Esophagus muscularis mucosa (tissue), 4 donors: ENCODE results near the gene ZFP90. TPM values are rescaled to one million over a fixed set of nuclear protein-coding genes. Genes with fewer than 3 reads are reported as not detected.

Experiments used
- DNase-seq: peaks from one replicate; pipeline ENCODE4 v3.0.0-alpha.2; 2017; ENCODE audit errors: extremely low spot score
- H3K27ac ChIP-seq, 4 donors: fragments of 200-600 bp; sonication (generic); replicated peaks in 1 of 4; 1 replicate in 3 of 4; 2 replicates in 1 of 4; pipeline ENCODE4 v1.5.1; 2016 to 2019; ENCODE audit warnings: mild to moderate bottlenecking in 1 of 4
- H3K27me3 ChIP-seq, 4 donors: fragments of 200-600 bp; sonication (generic); one replicate each; pipeline versions ENCODE4 v1.5.1 to v1.6.0; 2016 to 2019
- H3K36me3 ChIP-seq, 4 donors: fragments of 200-600 bp; sonication (generic); one replicate each; pipeline ENCODE4 v1.5.1; 2016 to 2019
- H3K4me1 ChIP-seq, 4 donors: fragments of 200-600 bp; sonication (generic); one replicate each; pipeline ENCODE4 v1.5.1; 2016 to 2019
- H3K4me3 ChIP-seq, 4 donors: fragments of 200-600 bp; sonication (generic); 1 replicate in 2 of 4; 2 replicates in 2 of 4; pipeline ENCODE4 v1.5.1; 2016 to 2019; ENCODE audit warnings: mild to moderate bottlenecking in 4 of 4, moderate library complexity in 1 of 4
- H3K9me3 ChIP-seq, 4 donors: fragments of 200-600 bp; sonication (generic); 1 replicate in 3 of 4; 2 replicates in 1 of 4; pipeline ENCODE4 v1.5.1; 2016 to 2019
- EP300 ChIP-seq: sonication (generic); formaldehyde crosslinking; IDR thresholded peaks from one replicate; pipeline ENCODE4 v1.6.1; 2017; ENCODE audit warnings: antibody characterized with exemption
- POLR2A ChIP-seq: fragments of 450-650 bp; IDR thresholded peaks from one replicate; pipeline ENCODE4 v1.6.1; 2017; ENCODE audit warnings: antibody characterized with exemption, moderate library complexity, mild to moderate bottlenecking, low read depth
- POLR2AphosphoS5 ChIP-seq, 2 donors: sonication (generic); formaldehyde crosslinking; IDR thresholded peaks; one replicate each; pipeline ENCODE4 v1.6.1; 2017; ENCODE audit warnings: antibody characterized with exemption in 2 of 2
- WGBS: methylation state at CpG from one replicate; pipeline ENCODE4 v1.1.5; 2018; 5-methylcytosine and 5-hydroxymethylcytosine counted together
- intact Hi-C: fragments of 100-400 bp; cut with DNase I; formaldehyde crosslinking; loops from one replicate; pipeline ENCODE4 v1.15.1; 2023
- total RNA-seq, 4 donors: library from RNA; depleted of rRNA; stranded (reverse); fragments of >200 nt; gene quantifications; one replicate each; pipeline versions ENCODE4 v1.1.0 to v1.2.1, GENCODE V29; 2016
- TF ChIP-seq, protein P1 (sequence below), 3 experiments: fragments of 200-600 bp in 2 of 3; fragments of 450-650 bp in 1 of 3; sonication (generic) in 2 of 3; IDR thresholded peaks; one replicate each; pipeline ENCODE4 v1.5.1; 2017 to 2019; ENCODE audit warnings: antibody characterized with exemption in 3 of 3, mild to moderate bottlenecking in 2 of 3, moderate library complexity in 1 of 3

ZFP90 gene
- total RNA-seq, 4 donors from 2014 or later = 27.8 to 31.0 (median 29.5) TPM

DNA sequence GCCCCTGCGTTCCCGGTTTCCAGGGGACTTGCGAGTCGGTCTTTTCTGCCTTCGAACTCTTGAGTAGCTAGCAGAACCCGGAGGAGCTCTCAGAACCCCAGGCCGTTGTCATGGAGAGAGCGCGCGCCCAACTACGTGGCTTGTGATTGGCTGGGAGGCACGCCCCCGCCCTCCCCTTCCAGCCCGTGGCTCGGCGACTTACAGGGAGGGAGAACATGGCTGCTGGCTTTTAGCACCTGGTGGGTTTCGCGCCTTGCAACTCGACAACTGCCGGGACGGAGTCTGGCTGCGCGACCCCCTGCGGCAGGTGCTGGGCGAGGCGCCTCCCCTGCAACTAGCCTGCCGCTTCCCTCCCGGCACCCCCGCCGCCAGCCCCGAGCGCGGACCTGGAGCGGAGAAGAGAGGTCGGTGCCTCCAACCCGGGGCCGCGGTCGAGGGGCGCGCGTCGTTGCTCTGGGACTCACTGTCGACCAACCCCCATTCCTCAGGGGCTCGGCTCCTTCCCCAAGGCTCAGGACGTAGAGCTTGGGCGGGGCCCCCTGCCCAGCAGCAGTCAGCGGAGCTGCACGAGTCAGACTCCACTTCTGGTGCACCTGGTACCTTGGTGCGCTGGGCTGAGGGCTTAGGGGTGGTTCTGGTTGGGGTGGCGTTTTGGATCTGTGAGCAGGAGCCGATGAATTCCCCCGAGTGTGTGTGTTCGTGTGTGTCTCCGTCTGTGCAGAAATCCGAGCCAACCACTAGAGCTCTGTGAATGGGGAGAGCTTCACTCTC lies 9.0 kb upstream of the ZFP90 start:
- peak overlapping the region in 1 of 4 donors; percentile 31 for H3K27ac ChIP-seq
- whole genome bisulfite sequencing = under 1% methylated on average over 32 of the region's 56 CpGs
- DNase-seq = peak; percentile 98

DNA sequence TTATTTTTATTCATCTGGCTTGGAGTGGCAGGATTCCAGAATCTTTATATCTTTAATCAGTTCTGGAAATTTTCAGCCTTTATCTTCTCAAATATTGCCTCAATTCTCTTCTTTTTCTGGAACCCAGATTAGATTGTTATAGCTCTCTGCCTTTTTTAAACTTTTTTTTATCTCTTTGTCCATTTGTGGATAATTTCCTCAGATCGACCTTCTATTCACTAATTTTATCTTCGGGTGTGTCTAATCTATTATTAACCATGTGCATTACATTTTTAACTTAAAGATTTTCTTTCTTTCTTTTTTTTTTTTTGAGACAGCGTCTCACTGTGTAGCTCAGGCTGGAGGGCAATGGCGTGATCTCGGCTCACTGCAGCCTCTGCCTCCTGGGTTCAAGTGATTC lies 5.2 kb upstream of the ZFP90 start:
- H3K27ac ChIP-seq = no peak overlapping the region
- H3K27me3 ChIP-seq = no peaks in the 10 kb centered on the region
- H3K36me3 ChIP-seq = no peaks in the 10 kb centered on the region
- H3K4me1 ChIP-seq = peaks cover 13 to 22% (median 18%) of the 10 kb centered on the region in 4 donors
- no peaks in the 10 kb centered on the region for H3K9me3 ChIP-seq
- TF ChIP-seq EP300 (no peak), POLR2AphosphoS5 (IDR thresholded peaks at IDR 0.05) (no peak), POLR2A (no peak)
- TF ChIP-seq, protein P1, sequence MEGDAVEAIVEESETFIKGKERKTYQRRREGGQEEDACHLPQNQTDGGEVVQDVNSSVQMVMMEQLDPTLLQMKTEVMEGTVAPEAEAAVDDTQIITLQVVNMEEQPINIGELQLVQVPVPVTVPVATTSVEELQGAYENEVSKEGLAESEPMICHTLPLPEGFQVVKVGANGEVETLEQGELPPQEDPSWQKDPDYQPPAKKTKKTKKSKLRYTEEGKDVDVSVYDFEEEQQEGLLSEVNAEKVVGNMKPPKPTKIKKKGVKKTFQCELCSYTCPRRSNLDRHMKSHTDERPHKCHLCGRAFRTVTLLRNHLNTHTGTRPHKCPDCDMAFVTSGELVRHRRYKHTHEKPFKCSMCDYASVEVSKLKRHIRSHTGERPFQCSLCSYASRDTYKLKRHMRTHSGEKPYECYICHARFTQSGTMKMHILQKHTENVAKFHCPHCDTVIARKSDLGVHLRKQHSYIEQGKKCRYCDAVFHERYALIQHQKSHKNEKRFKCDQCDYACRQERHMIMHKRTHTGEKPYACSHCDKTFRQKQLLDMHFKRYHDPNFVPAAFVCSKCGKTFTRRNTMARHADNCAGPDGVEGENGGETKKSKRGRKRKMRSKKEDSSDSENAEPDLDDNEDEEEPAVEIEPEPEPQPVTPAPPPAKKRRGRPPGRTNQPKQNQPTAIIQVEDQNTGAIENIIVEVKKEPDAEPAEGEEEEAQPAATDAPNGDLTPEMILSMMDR (IDR thresholded peaks at IDR 0.05) = no peak
- WGBS = 97% methylated on average over 5 of the region's 5 CpGs
- intact Hi-C loops = loop anchor here (10.0 kb wide), 1 partner anchor 311 kb away; the partner anchor contains the start of gene TANGO6
- no peak for DNase-seq
- no peak overlapping the region for H3K4me3 ChIP-seq

More for the DNA sequence above, 9.0 kb upstream of the ZFP90 start:
- no peaks in the 10 kb centered on the region for H3K36me3 ChIP-seq
- H3K9me3 ChIP-seq = no peaks in the 10 kb centered on the region
- H3K27me3 ChIP-seq = peaks cover 0 to 5% (median 0%) of the 10 kb centered on the region in 4 donors
- H3K4me3 ChIP-seq = peak overlapping the region; percentile 66 to 80 (median 72)
- intact Hi-C loops = loop anchor here (2.0 to 10.0 kb wide), 3 partner anchors 272 to 595 kb away; partner anchors contain the start of gene TANGO6
- peaks cover 12 to 26% (median 21%) of the 10 kb centered on the region in 4 donors for H3K4me1 ChIP-seq
- TF ChIP-seq POLR2A = no peak
- TF ChIP-seq, protein P1 (IDR thresholded peaks at IDR 0.05) = no peak
- TF ChIP-seq POLR2AphosphoS5 (IDR thresholded peaks at IDR 0.05) = peak in 1 of 2 donors; percentile 41
- TF ChIP-seq EP300 = no peak

DNA sequence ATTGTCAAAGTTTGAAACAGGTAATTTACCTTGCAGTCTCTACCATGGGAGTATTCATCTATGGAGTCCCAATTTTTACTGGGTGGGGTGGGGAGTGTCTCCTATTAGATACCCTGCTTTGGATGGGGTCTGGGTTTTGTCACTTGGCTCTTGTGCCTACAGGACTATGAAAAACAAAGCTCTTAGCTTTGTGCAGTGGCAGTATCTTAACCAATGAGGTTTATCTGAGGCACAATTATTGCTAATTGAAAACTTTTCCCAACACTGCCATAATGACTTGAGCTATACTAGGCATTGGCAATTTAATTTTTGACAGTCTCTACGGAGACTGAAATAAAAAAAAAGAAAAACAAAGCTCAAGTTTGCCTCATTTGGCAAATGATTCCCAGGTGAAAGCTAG lies 3.8 kb upstream of the ZFP90 start:
- 79% methylated on average over 1 of the region's 1 CpG for WGBS
- H3K4me3 ChIP-seq = no peak overlapping the region
- H3K9me3 ChIP-seq = no peaks in the 10 kb centered on the region
- no peaks in the 10 kb centered on the region for H3K36me3 ChIP-seq
- H3K4me1 ChIP-seq = peaks cover 12 to 16% (median 12%) of the 10 kb centered on the region in 4 donors
- TF ChIP-seq EP300 (no peak), POLR2AphosphoS5 (IDR thresholded peaks at IDR 0.05) (no peak), POLR2A (no peak)
- TF ChIP-seq, protein P1 (IDR thresholded peaks at IDR 0.05) = no peak
- no peaks in the 10 kb centered on the region for H3K27me3 ChIP-seq
- no peak for DNase-seq
- H3K27ac ChIP-seq = no peak overlapping the region
- intact Hi-C loops = loop anchor here (10.0 kb wide), 1 partner anchor 309 kb away; the partner anchor contains the start of gene TANGO6

DNA sequence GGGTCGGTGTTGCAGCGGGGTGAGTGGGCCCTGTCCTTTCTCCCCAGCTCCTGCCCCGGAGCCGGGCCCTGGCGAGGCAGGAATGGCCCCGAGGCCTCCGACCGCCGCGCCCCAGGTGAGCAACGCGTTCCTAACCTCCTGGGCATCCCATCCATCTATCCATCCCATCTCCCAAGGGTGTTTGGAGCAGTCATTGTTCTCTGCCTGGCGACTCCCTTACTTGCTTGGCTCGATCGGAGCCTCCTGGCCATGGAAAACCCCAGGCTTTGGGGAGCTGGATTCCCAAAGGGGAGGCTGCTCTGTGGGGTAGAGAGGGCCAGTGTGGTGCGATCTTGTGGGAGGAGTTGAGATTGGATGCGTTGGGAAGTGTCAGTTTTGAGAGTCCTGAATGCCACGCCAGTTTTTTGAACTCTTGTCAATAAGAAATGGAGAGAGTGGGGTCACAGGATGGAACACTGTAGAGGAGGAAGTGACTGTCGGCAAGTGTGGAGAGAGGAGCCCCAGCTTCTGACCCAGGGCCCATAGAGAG lies 684 bp downstream of the ZFP90 start:
- TF ChIP-seq EP300 (no peak), POLR2AphosphoS5 (IDR thresholded peaks at IDR 0.05) (no peak), POLR2A (no peak)
- TF ChIP-seq, protein P1 (IDR thresholded peaks at IDR 0.05) = no peak
- no peak for DNase-seq
- H3K4me3 ChIP-seq = peak overlapping the region; percentile 82 to 100 (median 97)
- WGBS = 7% methylated on average over 4 of the region's 19 CpGs
- H3K27ac ChIP-seq = peak overlapping the region; percentile 76 to 84 (median 82)
- H3K4me1 ChIP-seq = peaks cover 7 to 12% (median 9%) of the 10 kb centered on the region in 4 donors
- H3K27me3 ChIP-seq = no peaks in the 10 kb centered on the region
- H3K36me3 ChIP-seq = peaks cover 2 to 33% (median 15%) of the 10 kb centered on the region in 4 donors
- intact Hi-C loops = loop anchor here (10.0 kb wide), 1 partner anchor 305 kb away; the partner anchor contains the start of gene TANGO6
- H3K9me3 ChIP-seq = no peaks in the 10 kb centered on the region
